Testis (tissue), 3 donors: ENCODE measurements around the gene RHBDL1. TPM values are rescaled to one million over a fixed set of nuclear protein-coding genes. Genes with fewer than 3 reads are reported as not detected.

ENCODE experiments used
- DNase-seq: peaks from one replicate; pipeline ENCODE4 v3.0.0-alpha.2; 2019
- H3K27ac ChIP-seq, 2 donors: fragments of 200-600 bp; sonication (generic); one replicate each; pipeline ENCODE4 v1.5.1; 2019
- H3K27me3 ChIP-seq: fragments of 200-600 bp; sonication (generic); one replicate; pipeline ENCODE4 v1.5.1; 2019
- H3K36me3 ChIP-seq: fragments of 200-600 bp; sonication (generic); one replicate; pipeline ENCODE4 v1.5.1; 2017; ENCODE audit warnings: low read depth; ENCODE audit errors: missing control alignments
- H3K4me1 ChIP-seq: fragments of 200-600 bp; sonication (generic); one replicate; pipeline ENCODE4 v1.5.1; 2019
- H3K4me3 ChIP-seq, 2 donors: fragments of 200-600 bp; sonication (generic); one replicate each; pipeline ENCODE4 v1.5.1; 2017 to 2019
- H3K9me3 ChIP-seq: fragments of 200-600 bp; sonication (generic); one replicate; pipeline ENCODE4 v1.5.1; 2017
- CTCF ChIP-seq, 3 experiments: fragments of 450-650 bp in 2 of 3; fragments of 200-600 bp in 1 of 3; sonication (generic) in 1 of 3; IDR thresholded peaks; one replicate each; pipeline ENCODE4 v1.5.1; 2016 to 2019; ENCODE audit warnings: antibody characterized with exemption in 3 of 3, mild to moderate bottlenecking in 2 of 3, moderate library complexity in 1 of 3
- POLR2A ChIP-seq: fragments of 450-650 bp; IDR thresholded peaks from one replicate; pipeline ENCODE4 v1.6.1; 2017; ENCODE audit warnings: antibody characterized with exemption, mild to moderate bottlenecking, moderate library complexity
- WGBS, 2 donors: methylation state at CpG; one replicate each; pipeline ENCODE4 v1.1.5; 2018; 5-methylcytosine and 5-hydroxymethylcytosine counted together
- intact Hi-C: fragments of 100-400 bp; cut with DNase I; formaldehyde crosslinking; loops from one replicate; pipeline ENCODE4 v1.15.1; 2023; ENCODE audit warnings: low total_unique reads
- polyA plus RNA-seq: library from polyadenylated mRNA; stranded (reverse); fragments of 350-450 nt; fragmentation: Illumina TruSeq; extraction: RNeasy Lipid Tissue Mini Kit (QIAGEN cat#74804); gene quantifications from one replicate; pipeline ENCODE4 v1.2.3, GENCODE V29; 2014; ENCODE audit warnings: low read depth, low replicate concordance; ENCODE audit not compliant: insufficient read depth
- total RNA-seq, 2 donors: library from RNA; depleted of rRNA; stranded (reverse); fragments of >200 nt; gene quantifications; one replicate each; pipeline ENCODE4 v1.2.3, GENCODE V29; 2016

Gene RHBDL1
- total and polyA plus RNA-seq, 3 donors from 2014 or later = 2.1 to 9.8 (median 8.5) TPM

GRCh38 chr16:669666-670065 lies 5.8 kb upstream of the RHBDL1 start:
- no peak overlapping the region for H3K4me3 ChIP-seq
- no peaks in the 10 kb centered on the region for H3K36me3 ChIP-seq
- H3K9me3 ChIP-seq = no peaks in the 10 kb centered on the region
- 88 to 92% methylated on average over 8 to 13 of the region's 13 CpGs for WGBS, 2 donors
- H3K27ac ChIP-seq = no peak overlapping the region
- intact Hi-C loops = loop anchor here (10.0 kb wide), 1 partner anchor 85 kb away; no protein-coding TSS in a partner anchor
- peaks cover 19% of the 10 kb centered on the region for H3K4me1 ChIP-seq
- no peaks in the 10 kb centered on the region for H3K27me3 ChIP-seq
- TF ChIP-seq CTCF (IDR thresholded peaks at IDR 0.05) (no peak), POLR2A (no peak)
- no peak for DNase-seq

- Histone ChIP-seq H3K4me3 (no peak overlapping the region), H3K27me3 (no peaks in the 10 kb centered on the region), H3K4me1 (peaks cover 26% of the 10 kb centered on the region), H3K36me3 (no peaks in the 10 kb centered on the region), H3K9me3 (no peaks in the 10 kb centered on the region), H3K27ac (no peak overlapping the region)
- WGBS, 2 donors = 93 to 96% methylated on average over 14 to 43 of the region's 52 CpGs
- TF ChIP-seq CTCF (IDR thresholded peaks at IDR 0.05) (no peak), POLR2A (no peak)
- DNase-seq = no peak
- intact Hi-C loops = no loop called here
These were observed 4.8 kb upstream of the RHBDL1 start for GRCh38 chr16:670485-671352.

- TF ChIP-seq CTCF (IDR thresholded peaks at IDR 0.05) = no peak
- TF ChIP-seq POLR2A = no peak
- 85 to 92% methylated on average over 20 to 33 of the region's 40 CpGs for WGBS, 2 donors
- H3K36me3 ChIP-seq = no peaks in the 10 kb centered on the region
- intact Hi-C loops = no loop called here
- H3K9me3 ChIP-seq = no peaks in the 10 kb centered on the region
- no peak overlapping the region for H3K4me3 ChIP-seq
- no peaks in the 10 kb centered on the region for H3K27me3 ChIP-seq
- no peak overlapping the region for H3K27ac ChIP-seq
- no peak for DNase-seq
- H3K4me1 ChIP-seq = peaks cover 30% of the 10 kb centered on the region
These were observed 3.9 kb upstream of the RHBDL1 start for GRCh38 chr16:671353-672131.

GRCh38 chr16:672371-672770 lies 3.1 kb upstream of the RHBDL1 start:
- WGBS, 2 donors = 97 to 98% methylated on average over 8 to 16 of the region's 19 CpGs
- no peak overlapping the region for H3K27ac ChIP-seq
- H3K27me3 ChIP-seq = no peaks in the 10 kb centered on the region
- H3K4me1 ChIP-seq = peaks cover 30% of the 10 kb centered on the region
- no peak overlapping the region for H3K4me3 ChIP-seq
- intact Hi-C loops = no loop called here
- DNase-seq = no peak
- no peaks in the 10 kb centered on the region for H3K36me3 ChIP-seq
- TF ChIP-seq CTCF (IDR thresholded peaks at IDR 0.05) = no peak
- no peak for TF ChIP-seq POLR2A
- H3K9me3 ChIP-seq = no peaks in the 10 kb centered on the region
